CD4-positive, alpha-beta T cell treated with Interleukin-21 for 1 hour (primary cell): ENCODE measurements around the gene RAP1GDS1.
"Not testable (repeated sequence)": the region's sequence is repeated elsewhere in the genome, so short reads cannot be mapped to it uniquely, and the experiment has no call there.

Source experiments
- DNase-seq: peaks from one replicate; pipeline ENCODE4 v3.0.0-alpha.2; 2020

RAP1GDS1 gene

GRCh38 chr4:98358630-98359248, 97.6 kb downstream of the RAP1GDS1 start:
- DNase-seq = no peak

- no peak for DNase-seq
These were observed 98.5 kb downstream of the RAP1GDS1 start for GRCh38 chr4:98359646-98360045.

DNA sequence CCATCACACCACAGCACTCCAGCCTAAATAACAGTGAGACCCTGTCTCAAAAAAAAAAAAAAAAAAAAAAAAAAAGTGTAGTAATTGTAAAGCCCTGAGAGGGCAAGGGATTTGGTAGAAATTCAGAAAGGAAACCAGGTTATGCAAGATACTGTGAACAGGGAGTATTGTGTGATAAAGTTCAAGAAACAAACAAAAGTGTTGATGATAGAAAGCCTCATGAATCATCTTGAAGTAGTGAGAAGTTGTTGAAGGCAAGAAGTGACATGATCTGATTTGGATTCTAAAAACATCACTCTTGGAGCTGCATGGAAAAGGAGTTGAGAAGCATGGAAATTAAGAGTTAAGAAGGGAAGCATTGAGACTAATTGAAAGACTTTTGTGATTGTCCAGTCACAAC, 102.2 kb downstream of the RAP1GDS1 start:
- DNase-seq = no peak

DNA sequence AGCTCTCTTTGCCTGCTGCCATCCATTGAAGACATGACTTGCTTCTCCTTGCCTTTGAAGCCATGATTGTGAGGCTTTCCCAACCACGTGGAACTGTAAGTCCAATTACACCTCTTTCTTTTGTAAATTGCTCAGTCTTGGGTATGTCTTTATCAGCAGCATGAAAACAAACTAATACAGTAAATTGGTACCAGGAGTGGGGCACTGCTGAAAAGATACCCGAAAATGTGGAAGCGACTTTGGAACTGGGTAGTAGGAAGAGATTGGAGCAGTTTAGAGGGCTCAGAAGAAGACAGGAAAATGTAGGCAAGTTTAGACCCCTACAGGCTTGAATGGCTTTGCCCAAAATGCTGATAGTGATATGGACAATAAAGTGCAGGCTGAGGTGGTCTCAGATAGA, 105.1 kb downstream of the RAP1GDS1 start:
- DNase-seq = not testable (repeated sequence)

DNA sequence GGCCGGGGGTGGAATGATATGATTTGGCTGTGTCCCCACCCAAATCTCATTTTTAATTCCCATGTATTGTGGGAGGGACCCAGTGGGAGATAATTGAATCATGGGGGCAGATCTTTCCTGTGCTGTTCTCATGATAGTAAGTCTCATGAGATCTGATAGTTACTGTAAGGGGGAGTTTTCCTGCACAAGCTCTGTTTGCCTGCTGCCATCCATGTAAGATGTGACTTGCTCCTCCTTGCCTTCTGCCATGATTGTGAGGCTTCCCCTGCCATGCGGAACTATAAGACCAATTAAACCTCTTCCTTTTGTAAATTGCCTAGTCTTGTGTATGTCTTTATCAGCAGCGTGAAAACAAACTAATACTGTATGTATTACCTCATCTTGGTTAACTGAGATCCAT, 106.8 kb downstream of the RAP1GDS1 start:
- not testable (repeated sequence) for DNase-seq

DNA sequence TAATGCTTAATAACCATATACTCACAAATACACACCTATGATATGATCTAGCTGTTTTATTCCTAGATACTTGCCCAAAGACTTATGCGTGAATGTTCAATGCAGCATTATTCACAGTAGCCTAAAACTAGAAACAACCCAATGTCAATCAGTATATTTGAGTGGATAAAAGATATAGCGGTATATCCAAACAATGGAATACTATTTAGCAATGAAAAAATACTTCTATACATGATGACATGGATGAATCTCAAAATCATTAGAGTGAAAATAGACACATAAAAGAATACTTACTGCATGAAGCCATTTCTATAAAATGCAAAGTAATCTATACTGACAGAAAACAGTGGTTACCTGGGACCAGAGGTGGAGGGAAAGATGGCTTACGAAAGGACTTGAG, 108.1 kb downstream of the RAP1GDS1 start:
- DNase-seq = no peak

DNA sequence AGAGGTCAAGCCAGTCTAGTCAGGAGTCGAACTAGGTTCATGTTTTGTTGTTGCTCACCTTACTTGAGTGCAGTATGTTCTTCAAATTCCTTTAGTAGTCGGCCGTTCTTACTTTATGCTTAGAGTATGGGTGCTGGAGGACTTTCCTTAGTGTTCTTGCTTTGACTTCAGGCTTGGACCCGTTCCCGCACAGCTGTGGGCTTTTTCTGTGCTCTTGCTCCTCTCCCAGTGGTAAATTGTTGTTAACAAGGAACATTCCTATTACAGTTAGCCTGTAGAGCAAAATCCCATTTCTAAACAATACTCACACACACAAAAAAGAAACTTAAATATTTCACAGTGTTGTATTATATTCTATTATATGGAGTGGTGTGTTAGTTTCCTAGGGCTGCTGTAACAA, 113.5 kb downstream of the RAP1GDS1 start:
- no peak for DNase-seq

GRCh38 chr4:98377559-98377958, 116.4 kb downstream of the RAP1GDS1 start:
- DNase-seq = no peak

GRCh38 chr4:98381306-98381705, 120.1 kb downstream of the RAP1GDS1 start:
- DNase-seq = no peak

DNA sequence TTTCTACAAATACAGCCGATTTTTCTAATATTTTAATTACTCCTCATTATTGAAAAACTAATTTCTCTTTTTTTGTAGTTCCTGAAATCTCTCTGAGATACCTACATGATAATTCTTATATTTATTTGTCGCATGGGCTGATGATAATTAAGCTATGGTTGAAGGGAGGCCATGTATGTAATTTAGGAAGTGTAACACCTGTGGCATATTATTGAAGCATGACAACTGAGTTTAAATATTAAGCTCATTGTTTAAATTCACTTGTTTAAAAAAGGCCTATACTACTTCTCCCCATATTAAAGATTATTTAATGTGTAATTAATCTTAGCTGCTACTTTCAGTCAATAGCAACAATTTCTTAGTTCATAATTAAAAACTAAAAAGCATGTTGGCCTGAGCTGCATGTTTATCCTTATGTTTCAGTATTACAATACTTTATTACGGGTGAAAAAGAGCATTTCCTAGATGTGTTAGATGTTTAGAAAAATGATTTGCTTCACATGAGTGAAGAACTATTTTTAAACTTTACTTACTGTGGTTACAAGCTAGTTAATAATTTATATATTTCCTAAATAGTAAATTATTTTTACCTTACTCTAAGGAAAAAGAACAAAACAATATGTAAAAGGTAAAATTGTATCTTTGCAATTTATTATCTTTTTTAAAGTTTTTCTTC, 122.4 kb downstream of the RAP1GDS1 start:
- no peak for DNase-seq

GRCh38 chr4:98385831-98386230, 124.6 kb downstream of the RAP1GDS1 start:
- no peak for DNase-seq

DNA sequence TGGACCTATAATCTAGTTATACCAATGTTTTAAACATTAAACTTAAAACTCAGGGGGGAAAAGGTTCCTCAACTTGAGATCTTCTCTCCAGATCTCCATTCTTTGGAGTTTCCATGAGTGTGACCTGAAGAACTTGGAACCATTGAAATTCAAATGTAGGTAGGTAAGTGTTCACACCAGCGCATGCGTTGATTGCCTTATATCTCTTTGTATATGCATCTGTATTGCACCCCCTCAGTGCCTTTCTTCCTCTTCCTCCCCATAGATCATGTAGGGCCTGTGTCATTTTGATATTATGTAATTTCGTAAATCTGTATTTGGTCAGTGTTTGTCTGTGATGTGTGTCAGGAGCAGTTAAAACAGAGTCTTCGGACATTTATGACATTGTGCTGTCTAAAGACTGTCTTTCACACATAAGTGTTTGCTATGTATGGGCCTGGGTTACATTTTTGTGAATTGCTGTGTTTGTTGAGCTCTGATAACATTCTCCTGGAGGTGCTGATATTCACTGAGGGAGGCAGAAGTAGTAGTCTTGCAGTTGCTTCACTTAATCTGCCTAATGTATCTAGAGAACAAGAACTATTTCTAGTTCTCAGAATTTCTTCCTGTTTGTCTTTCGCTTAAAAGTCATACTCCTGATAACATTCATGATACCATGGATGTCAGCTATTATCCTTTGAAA, 126.3 kb downstream of the RAP1GDS1 start:
- DNase-seq = no peak

DNA sequence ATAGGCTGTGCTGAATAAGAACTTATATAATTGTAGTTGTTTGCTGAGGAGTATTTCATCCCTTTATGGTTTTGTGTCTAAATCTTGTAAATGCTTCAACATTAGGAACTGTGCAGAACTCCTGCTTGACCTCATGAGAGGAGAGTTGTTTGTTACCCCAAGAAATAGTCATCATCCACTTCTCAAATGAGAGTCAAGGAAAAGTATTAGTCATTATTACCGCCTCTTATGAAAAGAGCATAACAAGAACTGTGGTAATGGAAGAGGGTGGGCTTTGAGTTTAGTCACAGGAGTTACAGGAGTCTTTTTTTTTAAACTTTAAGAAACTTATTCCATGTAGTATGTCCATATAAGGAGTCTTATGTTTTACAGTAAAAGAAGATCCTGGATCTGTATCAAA, 132.9 kb downstream of the RAP1GDS1 start:
- DNase-seq = no peak

GRCh38 chr4:98399915-98400314, 138.7 kb downstream of the RAP1GDS1 start:
- no peak for DNase-seq

- no peak for DNase-seq
These were observed 145.6 kb downstream of the RAP1GDS1 start for GRCh38 chr4:98406819-98407218.

- no peak for DNase-seq
These were observed 150.5 kb downstream of the RAP1GDS1 start for GRCh38 chr4:98411731-98412130.

DNA sequence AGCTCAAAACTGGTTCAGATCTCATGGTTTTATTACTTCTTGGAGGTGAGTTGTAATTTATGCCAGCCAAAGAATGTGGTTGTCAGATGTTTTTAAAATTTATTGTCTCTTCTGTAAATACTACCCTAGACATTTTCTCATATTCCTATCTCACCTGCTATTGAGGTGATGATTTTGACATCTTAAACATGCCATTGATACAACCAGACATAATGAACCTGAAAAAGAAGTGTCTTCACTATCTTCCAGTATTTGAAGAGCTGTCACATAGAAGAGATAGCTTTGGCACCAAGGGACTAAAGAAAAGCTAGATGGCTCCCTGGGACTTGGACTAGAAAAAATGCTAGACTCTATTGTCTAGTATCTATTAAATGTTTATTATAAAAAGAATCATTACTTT, 155.7 kb downstream of the RAP1GDS1 start:
- no peak for DNase-seq

- DNase-seq = not testable (repeated sequence)
These were observed 159.0 kb downstream of the RAP1GDS1 start for GRCh38 chr4:98420151-98420550.

GRCh38 chr4:98421111-98421510, 159.9 kb downstream of the RAP1GDS1 start:
- no peak for DNase-seq

DNA sequence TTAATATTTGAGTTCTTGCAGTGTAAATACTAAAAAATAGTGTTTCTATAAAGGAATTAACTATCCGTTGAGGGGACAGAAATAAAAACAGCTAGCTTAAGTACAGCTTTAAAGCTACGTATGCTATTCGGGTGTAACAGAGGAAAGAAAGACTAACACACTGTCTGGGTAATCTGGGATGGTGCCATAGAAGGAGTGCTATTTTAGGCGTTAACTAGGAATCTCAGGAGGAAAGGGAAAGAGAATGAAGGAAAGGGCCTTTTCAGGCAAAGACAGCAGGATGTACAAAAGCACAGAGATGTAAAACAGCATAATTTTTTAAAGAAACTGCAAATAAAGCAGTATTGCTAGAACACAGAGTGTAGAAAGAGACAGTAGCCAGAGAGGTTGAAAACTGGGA, 161.8 kb downstream of the RAP1GDS1 start:
- DNase-seq = no peak

DNA sequence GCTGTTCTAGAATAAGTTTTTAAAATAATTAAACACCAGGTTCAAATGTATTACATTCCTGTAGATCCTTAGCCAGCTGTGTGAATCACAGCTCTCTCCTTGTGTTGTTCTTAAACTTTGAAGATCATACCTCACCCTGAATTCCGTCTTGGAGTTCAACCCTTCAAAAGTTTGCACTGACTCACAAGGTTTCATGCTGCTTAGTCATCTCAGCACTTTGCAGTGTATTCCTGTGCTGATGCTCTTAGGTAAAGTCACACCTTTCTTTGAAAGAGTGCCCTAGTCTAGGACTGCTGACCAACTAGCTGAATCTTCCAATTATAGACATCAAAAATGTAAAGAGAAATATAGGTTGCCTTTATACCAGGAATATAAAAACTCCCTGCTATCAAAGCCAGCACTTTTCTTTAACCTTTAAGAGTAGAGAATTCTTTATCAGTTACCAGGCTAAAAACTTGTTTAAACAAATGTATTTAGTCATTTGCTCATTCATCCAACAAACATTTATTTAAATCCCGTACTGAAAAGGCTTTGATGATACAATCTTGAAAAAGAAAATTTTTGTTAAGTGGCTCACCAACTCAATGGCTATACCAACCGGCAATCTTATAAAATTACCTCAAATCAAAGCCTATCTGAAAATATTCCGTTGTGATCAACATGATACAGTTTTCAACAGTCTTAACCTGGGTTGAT, 169.7 kb downstream of the RAP1GDS1 start:
- DNase-seq = no peak

DNA sequence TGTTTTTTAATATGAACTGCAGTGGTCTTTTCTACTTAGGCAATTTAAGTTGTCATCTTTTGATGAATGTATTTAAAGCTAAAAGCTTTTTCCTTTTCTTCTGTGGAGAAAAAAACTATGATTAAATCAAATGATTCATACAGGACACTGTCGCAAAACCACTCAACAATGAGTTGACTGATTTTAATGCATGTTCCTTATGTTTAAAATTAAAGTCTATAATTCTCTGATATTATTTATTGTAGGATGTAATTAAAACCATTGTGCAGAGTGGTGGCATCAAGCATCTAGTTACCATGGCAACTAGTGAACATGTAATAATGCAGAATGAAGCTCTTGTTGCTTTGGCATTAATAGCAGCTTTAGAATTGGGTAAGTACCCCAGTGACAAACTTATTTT, 172.5 kb downstream of the RAP1GDS1 start:
- DNase-seq = no peak

DNA sequence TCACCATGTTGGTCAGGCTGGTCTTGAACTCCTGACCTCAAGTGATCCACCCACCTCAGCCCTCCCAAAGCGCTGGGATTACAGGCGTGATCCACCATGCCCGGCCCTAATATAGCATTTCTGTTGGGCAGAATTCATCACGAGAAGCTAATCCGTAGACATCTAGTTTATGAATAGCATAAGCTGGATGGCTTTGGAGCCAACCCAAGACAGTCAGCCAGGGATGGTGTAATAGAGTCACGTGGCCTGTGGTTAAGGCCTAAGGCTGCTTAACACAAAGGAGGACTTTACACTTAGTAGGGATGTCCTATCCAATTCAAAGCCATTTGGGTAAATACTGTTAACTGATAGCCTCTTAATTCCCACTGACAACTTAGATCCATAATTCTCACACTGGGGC, 173.6 kb downstream of the RAP1GDS1 start:
- DNase-seq = no peak

GRCh38 chr4:98444371-98444770, 183.2 kb downstream of the RAP1GDS1 start:
- DNase-seq = no peak
